ENCODE measurements around the gene CDH23.

Gene CDH23

DNA sequence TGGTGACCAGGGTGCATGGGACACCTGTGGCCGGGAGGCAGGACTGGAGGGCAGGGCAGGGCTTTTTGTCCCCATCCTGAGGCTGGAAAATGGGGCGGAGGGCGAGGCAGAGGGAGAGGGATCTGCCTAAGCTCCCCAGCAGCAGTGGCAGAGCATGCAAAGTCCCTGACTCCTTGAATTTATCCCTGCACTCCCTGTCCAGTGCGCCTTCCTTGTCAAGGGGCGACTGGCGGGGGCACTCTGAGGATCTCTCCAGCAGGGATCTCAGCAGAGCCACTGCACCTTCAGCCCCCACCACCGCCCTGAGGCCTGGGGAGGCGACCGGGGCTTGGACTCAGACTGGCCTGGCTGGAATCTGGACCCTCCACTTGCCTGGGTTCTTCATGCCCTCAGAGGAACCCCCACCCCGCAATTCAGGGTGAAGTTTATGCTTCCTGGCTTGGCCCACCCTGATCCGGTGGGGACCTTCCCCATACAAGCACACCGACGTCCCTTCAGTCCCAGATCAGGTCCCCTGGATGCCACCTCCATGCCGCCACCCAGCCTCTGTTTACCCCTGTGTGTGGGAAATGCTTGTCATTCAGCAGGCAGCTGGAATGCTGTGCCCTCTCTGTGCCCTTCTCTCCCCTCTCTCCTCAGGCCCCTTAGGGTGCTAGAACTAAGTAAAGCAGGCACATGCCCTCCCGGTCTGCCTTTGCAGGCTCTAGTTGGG is 46.3 kb downstream of the CDH23 start:
- DNase-seq, result no peak

DNA sequence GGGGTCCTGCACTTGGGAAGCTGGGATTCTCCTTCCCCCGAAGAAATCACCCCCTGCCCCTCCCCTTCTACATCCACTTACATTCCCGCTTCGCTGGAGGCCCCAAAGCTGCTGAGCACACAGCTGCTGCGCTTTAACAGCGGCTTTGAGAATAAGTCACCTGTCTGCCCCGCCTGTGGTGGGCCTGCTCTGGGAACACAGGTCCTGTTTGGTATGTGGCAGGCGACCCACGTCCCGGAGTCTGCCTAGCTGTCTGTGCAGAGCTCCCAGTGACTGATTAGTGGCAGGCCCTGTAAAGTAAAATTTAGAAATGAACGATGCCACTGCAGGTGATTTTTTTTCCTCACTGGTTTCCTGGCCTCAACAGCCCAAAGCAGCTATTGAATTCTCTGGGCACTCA is 47.0 kb downstream of the CDH23 start:
- no peak for DNase-seq

DNA sequence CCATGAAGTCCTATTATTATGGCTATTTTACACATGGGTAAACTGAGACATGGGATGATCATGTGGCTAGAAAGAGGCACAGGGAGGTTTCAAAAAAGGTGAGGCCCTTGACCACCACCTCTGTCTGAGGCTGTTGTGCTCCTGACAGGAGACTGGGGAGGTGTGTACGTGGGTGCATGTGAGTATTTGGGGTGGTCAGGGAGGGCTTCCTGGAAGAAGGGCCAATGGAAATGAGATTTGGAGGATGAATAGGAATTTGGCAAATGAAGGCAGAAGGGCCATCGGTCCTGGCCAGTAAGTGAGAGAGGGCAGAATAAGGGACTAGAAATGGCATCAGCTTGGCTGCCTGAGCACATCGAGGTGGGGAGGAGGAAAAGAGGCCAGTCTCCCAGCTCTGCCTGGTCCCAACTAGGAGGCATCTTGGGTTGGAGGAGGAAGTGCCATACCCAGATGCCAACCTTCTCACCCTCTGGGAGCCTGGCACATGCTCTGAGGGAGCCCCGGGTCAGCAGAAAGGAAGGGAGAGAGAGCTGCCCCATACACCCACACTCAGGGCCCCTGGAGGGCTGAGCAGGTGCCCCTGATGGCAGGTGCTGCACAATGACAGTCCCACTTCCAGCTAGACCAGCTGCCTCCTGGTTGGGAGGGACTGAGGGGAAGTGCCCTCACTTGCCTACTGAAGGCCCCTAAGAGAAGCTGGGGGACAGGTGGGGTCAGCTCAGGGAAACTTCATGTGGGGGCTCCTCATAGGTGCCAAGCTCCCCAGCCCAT is 47.7 kb downstream of the CDH23 start:
- DNase-seq, result no peak

DNA sequence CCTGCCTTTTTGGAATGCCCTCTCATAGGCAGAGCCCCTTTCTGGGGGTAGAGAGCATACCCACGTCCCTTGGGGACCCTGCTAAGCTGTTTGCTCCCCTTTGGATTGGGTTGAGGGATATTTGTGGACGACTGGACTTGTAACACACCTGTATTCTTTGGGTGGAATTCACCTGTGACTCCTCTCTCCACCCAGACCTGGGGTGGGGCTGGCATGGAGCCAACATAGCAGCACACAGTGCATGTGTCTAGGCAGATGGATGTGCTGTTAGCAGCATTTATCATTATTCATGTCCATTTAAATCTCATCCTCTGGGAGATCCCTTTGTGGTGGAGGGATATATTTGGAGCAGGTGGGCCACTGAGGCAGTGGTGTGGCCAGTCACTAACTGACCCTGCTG is 51.0 kb downstream of the CDH23 start:
- DNase-seq, result no peak

DNA sequence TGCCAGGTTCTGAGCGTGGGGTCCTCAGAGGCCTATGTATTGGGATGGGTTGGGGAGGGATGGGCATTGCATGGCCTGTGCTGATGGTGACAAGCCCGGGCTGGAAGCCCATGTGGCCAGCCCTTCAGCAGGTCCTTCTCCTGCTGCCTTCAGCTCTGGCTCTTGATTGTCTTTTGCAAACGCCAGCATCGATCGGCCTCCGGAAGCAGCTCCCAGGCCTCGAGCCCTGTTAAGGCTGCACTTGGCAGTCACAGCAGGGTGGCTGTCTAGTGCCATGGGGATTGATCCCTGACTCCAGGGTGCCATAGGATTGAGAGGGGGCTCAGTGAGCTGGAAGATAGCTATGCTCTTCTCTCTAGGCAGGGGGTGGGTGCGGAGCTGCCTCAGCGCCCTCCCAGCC is 51.4 kb downstream of the CDH23 start:
- no peak for DNase-seq

DNA sequence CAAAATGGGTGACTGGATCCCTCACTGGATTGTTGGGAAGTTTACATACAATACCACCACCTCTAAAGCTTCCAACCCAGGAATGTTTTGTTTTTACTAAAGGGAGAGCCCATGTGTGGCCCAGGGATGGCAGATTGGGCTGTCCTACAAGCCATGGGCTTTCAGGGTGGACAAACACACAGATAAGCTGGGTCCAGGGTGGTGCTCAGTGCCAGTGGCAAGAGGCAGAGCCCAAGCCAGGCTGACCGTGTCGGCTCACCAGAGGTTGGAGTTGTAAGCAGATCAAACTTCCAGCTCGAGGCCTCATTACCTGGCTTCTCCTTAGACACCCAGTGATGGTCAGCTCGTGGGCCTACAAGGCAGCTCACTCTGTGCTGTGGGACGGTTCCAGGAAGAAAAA is 52.3 kb downstream of the CDH23 start:
- no peak for DNase-seq

DNA sequence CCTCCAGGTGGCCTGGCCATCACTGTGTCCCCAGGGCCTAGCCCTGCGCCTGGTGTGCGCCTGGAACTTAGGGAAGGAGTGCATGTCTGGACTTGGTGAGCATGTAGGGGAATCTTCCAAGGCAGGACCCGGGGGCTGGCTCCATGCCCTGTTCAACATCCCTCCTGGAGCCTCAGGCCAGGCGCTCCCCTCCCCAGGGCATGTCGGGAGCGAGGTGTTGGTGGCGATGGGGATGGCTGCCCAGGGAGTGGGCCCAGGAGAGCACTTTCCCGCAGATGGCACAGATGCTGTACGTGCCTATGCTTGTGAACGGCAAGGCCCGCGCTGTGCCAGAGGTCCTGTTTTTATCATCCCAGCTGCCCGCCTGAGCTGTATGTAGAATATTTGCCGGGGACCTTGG is 55.0 kb downstream of the CDH23 start:
- no peak for DNase-seq

DNA sequence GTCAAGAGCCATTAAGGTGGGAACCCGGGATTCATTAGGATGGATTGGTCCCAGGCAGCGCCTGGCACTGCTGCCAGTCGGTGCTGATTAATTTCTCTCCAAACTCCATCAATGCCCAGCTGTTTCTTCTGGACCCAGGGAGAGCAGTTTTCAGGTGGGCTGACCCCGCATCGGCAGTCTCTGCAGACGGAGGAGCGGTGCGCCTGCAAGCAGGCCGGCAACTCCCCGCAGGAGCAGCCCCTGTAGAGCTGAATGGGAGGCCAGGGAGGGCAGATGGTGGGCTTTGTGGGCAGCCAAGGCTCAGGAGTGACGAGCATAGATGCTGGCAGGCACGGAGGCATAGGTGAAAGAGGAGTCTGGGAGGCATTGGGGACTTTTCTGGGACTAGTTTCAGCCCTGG is 56.5 kb downstream of the CDH23 start:
- no peak for DNase-seq

DNA sequence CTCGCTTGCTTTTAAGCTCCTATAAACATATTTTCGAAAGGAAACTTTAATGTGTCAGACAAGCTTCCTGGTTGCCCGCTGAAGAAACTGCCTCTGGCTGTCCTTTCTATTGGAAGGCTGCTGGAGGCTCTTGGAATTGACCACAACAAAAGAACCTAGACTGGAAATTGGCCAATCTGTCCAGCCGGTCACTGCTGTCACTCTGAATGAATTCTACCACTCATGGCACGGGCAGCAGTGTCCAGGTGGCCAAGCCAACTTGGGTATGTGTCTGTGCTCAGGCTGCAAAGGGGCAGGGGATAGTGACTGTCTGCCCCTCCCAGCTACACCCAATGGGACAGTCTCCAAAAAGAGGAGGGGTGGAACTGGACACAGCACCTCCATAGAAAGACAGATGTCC is 57.6 kb downstream of the CDH23 start:
- no peak for DNase-seq

DNA sequence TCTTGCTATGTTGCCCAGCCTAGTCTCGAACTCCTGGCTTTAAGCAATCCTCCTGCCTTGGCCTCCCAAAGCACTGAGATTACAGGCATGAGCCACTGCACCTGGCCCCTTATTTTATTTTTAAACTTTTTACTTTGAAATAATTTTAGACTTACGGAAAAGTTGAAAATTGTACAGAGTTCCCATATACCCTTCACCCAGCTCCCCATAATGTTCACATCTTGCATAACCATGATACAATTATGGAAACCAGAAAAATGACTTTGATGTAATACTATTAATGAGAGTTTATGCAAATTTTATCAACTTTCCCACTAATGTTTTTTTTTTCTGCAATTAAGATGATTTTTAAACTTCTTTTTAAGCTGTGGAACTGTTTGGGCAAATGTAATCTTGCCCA is 58.3 kb downstream of the CDH23 start:
- no peak for DNase-seq

DNA sequence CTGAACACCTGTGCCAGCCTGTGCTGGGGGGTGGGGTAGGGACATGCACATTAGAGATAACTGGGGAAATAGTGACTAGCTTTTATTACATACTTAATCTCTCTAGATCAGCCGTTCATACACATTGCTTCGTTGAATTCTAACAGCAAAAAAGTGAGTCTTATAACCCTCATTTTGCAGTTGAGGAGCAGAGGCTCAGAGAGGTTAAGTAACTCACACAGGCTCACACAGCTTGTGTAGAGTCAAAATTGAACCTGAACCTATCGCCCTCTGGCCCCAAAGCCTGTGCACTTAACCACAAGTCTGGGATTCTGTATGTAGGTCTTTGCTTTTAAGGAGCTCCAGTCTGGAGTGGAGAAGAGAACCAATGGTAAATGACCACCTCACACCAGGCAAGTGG is 59.9 kb downstream of the CDH23 start:
- no peak for DNase-seq

DNA sequence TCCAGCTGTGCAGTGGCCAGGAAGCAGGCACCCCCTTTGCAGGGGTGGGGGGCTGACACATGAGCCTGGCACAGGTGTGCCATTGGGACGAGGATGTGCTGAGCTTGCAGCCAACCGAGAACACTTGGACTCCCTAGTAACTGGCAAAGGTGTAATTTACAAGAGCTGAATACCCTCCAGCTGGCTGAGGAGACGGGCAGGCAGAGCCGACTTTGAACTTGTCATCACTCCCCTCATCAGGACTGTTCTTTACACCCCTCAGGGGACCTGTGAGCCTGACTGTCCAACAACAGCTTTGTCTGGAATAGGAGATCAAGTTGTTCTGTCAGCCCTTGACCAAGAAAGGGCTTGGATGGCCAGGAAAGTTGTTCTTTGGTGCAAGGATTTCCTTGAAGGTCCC is 61.2 kb downstream of the CDH23 start:
- DNase-seq, result no peak

DNA sequence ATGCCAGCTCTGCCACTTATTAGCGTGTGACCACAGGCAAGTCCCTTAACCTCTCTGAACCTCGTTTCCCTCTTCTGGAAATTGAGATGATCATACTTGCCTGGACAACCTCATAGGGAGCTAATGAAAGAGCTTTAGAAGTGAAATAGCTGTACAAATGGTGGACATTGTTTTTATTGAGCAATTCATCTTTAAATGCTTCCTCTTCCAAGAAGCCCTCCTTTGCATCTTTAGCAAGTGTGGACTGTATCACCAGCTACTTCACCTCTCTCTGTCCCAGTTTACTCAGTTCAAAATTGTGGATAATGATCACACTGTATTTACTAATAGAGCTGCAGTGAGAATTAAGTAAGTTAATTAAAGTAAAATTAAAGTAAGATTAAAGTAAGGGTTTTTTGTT is 61.7 kb downstream of the CDH23 start:
- DNase-seq, result no peak

DNA sequence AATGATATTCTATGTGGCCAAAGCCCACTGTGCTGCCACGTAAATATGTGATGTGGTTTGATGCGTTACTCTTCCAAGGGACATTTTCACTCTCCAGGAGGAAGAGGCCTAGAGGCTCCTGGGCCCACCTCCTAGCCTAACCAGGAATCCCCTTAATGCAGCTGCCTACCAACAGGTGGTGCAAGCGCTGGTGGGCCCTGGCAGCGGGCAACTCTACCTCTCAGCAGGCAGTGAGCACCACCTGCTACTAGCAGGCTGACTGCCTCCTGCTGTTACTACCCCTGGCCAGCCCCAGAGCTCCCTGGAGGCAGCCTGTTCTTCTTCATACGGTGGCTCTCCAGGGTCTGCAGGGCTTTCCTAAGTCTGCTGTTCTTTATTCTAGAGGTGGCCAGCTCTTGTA is 62.8 kb downstream of the CDH23 start:
- DNase-seq, result no peak

DNA sequence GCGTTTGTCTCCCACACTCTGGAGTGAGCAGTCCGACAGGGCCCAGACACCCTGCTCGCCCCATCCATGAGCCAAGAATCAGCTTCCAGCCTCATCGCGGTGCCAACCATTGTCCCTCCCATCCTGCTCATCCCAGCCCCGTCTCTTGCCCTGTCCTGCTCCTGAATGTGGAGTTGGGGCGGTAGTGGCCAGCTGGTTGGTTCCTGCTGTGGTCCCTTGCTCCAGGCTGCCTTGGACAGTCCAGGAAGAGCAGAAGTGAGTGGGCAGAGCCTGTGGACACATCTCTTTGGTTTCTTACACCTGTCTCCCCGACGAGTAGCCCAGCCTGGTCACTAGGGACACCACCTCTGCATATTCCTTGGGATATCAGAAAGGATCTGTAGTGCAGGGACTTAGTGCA is 63.9 kb downstream of the CDH23 start:
- no peak for DNase-seq

DNA sequence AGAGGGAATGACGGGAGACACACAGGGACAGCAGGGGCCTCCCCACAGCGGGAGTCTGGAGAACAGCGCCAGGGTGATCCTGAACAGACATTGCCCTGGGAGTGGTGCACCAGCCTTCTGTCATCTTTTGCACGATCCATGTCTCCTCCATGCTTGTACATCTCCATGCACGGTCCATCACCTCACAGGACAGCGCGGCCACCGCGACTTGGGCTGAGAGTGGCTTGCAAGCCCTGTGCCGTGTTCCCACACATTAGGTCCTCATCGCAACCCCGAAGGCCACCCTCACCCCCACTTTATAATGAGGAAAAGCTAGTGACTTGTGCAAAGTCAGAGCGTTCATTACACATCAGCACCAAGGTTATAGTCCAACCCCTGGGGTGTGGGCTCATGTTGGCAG is 64.7 kb downstream of the CDH23 start:
- DNase-seq, result no peak

DNA sequence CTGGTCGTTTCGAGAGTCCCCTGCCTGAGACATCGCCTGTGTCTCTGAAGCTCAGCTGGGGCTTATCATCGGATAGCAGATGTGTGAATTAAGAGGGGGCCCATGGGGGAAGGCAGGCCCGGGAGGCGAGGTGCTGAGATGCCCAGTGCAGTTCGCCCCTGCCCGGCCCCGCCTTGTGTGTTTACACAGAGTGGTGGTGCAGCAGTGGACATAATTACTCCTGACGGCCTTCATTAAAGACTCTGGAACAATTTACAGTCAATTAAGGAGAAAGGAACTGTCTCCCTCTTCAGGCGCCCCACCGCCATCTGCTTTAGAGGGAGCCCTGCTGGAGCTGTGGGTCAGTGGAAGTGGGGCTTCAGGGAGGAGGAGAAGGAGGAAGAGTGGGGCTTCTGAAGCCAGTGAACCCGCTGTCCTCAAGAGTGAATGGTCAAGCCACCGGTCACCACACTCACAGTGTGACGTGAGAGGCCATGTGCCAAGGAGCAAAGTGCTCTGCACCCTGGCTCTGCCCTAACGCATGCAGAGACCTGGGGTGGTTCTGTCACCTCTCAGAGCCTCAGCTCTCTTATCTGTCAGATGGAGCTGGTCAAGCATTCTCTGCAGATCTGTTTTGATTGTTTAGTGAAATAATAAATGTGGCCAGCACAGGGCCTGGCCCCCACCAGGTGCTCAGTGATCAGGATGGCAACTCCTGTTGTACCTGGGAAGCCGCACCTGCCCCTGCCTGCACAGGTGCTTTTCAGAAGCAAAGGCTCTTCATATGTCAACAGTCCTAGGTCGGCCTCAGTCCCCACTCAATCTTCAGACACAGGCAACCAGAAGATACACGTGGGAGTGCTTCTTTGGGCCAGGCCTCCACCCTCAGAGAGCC is 65.6 kb downstream of the CDH23 start:
- no peak for DNase-seq

DNA sequence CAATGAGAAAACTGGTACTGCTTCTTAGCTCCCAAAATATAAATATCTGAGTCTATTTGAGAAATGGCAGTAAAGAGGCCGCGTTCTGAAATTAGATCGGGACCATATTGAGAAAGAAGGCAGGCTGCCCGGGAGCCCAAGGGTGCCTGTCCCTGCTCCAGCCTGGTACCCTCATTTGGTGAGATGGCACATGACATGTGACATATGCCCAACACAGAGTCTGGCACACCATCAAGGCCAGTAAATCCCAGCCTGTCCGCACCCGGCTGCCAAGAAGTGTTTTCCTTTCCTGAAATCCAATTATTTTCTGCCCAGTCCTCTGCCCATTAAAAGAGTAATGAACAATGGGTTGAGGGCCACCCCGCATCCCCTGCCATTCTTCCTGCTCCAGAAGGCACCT is 66.4 kb downstream of the CDH23 start:
- no peak for DNase-seq

DNA sequence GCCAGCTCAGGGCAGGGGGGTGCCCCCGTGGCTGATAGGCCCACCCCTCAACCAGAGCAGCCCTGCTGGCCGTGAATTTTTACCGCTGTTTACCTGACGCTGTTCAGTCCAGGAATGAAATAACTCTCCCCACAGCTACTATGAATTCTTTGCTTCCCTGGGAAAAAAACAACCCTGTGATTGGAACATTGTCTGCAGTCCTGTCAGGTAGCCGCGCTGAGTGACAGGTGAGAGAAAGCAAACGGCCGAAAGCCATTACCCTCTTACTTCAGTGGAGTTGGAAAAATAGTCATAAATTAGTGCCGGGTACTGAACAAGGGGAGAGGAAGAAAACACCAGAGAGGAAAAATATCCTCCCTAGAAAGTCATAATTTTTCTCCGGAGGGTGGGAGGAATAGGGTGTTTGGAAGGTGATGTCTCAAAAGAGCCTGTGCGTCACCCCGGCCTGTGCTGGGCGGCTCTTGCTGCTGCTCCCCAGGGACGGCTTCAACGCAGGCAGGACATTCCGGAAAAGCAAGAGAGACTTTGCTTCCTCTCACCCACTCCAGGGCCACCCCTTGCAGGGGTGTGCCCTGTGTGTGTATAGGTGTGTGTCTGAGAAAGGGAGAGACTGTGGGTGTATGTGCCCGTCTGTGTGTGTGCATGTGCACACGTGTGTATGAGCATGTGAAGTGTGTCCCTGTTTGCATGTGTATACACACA is 69.0 kb downstream of the CDH23 start:
- no peak for DNase-seq

DNA sequence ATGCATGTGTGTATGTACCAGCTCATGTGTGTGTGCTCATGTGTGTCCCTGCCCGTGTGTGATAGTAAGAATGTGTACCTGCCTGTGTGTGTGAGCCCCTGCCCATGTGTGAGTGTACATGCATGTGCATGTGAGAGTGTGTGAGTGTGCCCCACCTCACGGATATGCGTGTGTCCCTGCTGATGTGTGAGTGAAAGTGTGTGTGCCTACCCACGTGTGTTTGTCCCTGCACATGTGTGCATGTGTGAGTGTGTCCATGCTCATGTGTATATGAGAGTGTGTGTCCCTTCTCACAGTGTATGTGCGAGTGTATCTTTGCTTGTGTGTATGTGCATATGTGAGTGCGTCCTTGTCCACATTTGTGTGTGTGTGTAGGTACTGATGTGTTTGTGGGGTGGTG is 69.6 kb downstream of the CDH23 start:
- DNase-seq, result no peak

DNA sequence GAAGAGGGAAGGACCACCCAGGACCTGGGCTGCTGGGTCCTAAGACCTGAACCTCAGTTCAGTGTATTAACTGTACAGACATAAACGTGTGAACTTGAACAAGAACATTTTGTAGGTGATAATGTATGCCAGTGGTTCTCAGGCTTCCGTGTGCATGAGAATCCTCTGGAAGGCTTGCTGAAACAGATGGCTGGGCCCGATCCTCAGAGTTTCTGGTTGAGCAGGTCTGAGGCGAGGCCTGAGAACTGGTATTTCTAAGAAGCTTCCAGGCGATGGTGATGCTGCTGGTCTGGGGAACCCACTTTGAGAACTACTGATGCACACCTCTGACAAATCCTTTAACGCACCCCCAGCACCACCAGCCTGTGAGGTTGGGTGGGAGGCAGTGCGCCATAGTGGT is 70.4 kb downstream of the CDH23 start:
- no peak for DNase-seq

DNA sequence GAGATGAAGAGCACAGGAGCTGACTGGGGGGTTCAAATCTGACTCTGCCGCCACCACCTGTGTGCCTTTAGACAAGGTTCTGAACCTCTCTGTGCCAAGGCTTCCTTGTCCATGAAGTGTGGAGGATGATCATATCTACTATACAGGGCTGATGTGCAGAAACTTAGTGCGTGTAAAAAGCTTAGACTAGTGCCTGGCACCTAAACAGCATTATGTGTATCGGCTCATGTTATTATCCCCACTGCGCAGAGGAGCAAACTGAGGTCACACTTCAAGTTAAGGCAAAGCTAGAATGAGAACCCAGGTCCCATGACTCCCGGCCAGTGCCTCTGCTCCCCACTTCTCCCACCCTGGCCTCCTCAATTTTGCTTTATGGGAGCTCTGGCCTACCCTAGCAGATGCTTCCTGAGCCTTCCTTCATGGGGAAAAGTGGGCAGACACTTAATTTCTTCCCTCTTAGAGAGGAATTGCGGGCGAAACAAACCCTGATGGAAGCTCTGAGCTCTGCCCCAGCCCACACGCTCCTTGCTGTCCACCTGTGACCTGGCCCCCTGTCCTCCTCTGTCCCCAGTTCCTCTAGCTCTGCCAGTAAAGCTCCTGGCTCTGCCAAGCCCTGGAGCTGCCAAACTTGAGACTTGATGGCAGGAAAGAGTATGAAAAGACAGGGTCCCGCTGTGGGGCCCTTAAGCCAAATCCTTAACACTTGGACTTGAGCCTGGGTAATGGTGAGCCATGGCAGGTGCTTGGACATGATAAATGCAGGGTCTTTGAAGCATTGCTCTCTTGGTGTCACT is 71.0 kb downstream of the CDH23 start:
- no peak for DNase-seq

Measured in stimulated activated CD4-positive, alpha-beta T cell treated with anti-CD3 and anti-CD28 coated beads, Interleukin-12 subunit alpha, Interleukin-12 subunit beta, amount 100 ng/mL, for 4 hours (primary cell).